A673 (cell line): ENCODE results near the gene AKR1D1.

Experiments used
- CTCF ChIP-seq: fragments of 300-800, 200-600 bp; sonication (generic); conservative IDR thresholded peaks from 2 replicates; pipeline ENCODE4 v1.5.1; 2017; ENCODE audit warnings: low read depth, mild to moderate bottlenecking, antibody characterized with exemption, low read length, moderate library complexity, mixed read lengths
- EZH2 ChIP-seq: fragments of 200-600 bp; sonication (generic); IDR thresholded peaks from 2 replicates; pipeline ENCODE4 v1.6.1; 2017; ENCODE audit warnings: borderline replicate concordance, low read depth, mild to moderate bottlenecking, mixed read lengths, antibody characterized with exemption, low read length; ENCODE audit not compliant: poor library complexity, severe bottlenecking

- TF ChIP-seq CTCF = no peak
- TF ChIP-seq EZH2 = no peak
Measured at GRCh38 chr7:138036135-138036534, 40.1 kb upstream of the AKR1D1 start.
